Loucy (cell line): ENCODE results near the gene TAF13.

Experiments
- H2AFZ ChIP-seq: fragments of 200-600 bp; sonication (generic); 2 replicates; pipeline ENCODE4 v1.6.0; 2016; ENCODE audit warnings: antibody characterized with exemption, mild to moderate bottlenecking, low read length, moderate library complexity
- H3F3A ChIP-seq: fragments of 200-600 bp; 2 replicates; pipeline ENCODE4 v1.6.0; 2016; ENCODE audit warnings: antibody characterized with exemption, low read depth, mild to moderate bottlenecking
- H3K27me3 ChIP-seq: fragments of 200-600 bp; sonication (generic); 2 replicates; pipeline ENCODE4 v1.6.1; 2014; ENCODE audit warnings: low read length, mild to moderate bottlenecking; ENCODE audit not compliant: insufficient read depth, poor library complexity, severe bottlenecking
- H3K36me3 ChIP-seq: fragments of 200-600 bp; sonication (generic); 2 replicates; pipeline ENCODE4 v1.6.1; 2016; ENCODE audit warnings: low read length; ENCODE audit not compliant: insufficient read depth
- H3K4me1 ChIP-seq: fragments of 200-600 bp; sonication (generic); 2 replicates; pipeline ENCODE4 v1.5.1; 2014; ENCODE audit warnings: low read length, mild to moderate bottlenecking; ENCODE audit not compliant: insufficient read depth, poor library complexity, severe bottlenecking
- H3K4me2 ChIP-seq: fragments of 200-600 bp; sonication (generic); 2 replicates; pipeline ENCODE4 v1.6.0; 2014; ENCODE audit warnings: antibody characterized with exemption, low read length, low read depth, mild to moderate bottlenecking; ENCODE audit not compliant: poor library complexity, severe bottlenecking
- H3K4me3 ChIP-seq: fragments of 200-600 bp; sonication (generic); 2 replicates; pipeline ENCODE4 v1.5.1; 2014; ENCODE audit warnings: low read length, mild to moderate bottlenecking, mixed read lengths; ENCODE audit not compliant: poor library complexity, severe bottlenecking
- H3K79me2 ChIP-seq: fragments of 200-600 bp; sonication (generic); 2 replicates; pipeline ENCODE4 v1.6.1; 2014; ENCODE audit warnings: low read length; ENCODE audit not compliant: insufficient read depth
- H3K9ac ChIP-seq: fragments of 200-600 bp; sonication (generic); 2 replicates; pipeline ENCODE4 v1.6.0; 2014; ENCODE audit warnings: mild to moderate bottlenecking, low read depth, low read length, moderate library complexity; ENCODE audit not compliant: poor library complexity, severe bottlenecking
- H3K9me2 ChIP-seq: fragments of 200-600 bp; sonication (generic); replicated peaks from 2 replicates; pipeline ENCODE4 v1.6.1; 2016; ENCODE audit warnings: low read depth, low read length, mixed read lengths
- H3K9me3 ChIP-seq: fragments of 200-600 bp; sonication (generic); 2 replicates; pipeline ENCODE4 v1.6.1; 2014; ENCODE audit warnings: mild to moderate bottlenecking, antibody characterized with exemption, low read length, low read depth; ENCODE audit not compliant: insufficient read depth
- H4K20me1 ChIP-seq: fragments of 200-600 bp; sonication (generic); 2 replicates; pipeline ENCODE4 v1.6.0; 2014; ENCODE audit warnings: antibody characterized with exemption, low read length, mild to moderate bottlenecking; ENCODE audit not compliant: insufficient read depth, poor library complexity, severe bottlenecking
- EZH2phosphoT487 ChIP-seq: fragments of 200-600 bp; IDR thresholded peaks from 2 replicates; pipeline ENCODE4 v1.6.1; 2018; ENCODE audit warnings: antibody characterized with exemption, mild to moderate bottlenecking, moderate library complexity, borderline replicate concordance
- TF ChIP-seq, protein P1 (sequence below): fragments of 200-600 bp; sonication (generic); conservative IDR thresholded peaks from 2 replicates; pipeline ENCODE4 v1.5.1; 2014; ENCODE audit warnings: mild to moderate bottlenecking, antibody characterized with exemption, low read length

TAF13 gene

DNA sequence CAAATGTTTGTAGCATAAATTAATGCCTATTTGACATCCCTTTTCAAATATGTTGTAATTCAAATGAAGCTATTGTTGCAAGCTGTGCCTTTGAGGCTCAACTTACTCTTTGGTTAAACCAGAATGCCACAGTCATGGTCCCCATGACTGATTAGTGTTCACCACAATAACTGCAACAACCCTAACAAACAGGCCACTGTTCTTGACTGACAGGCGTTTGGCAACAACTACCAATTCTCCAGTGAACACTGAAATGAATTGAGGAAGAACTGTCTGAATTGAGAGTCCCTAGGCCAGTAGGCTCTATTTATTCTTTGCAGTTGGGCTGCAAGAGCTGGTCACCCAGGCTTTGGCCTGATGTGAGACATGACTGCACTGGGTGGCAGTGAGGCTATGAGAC lies 8.1 kb upstream of the TAF13 start:
- Histone ChIP-seq H3K79me2 (no peaks in the 10 kb centered on the region), H3K27me3 (no peaks in the 10 kb centered on the region), H3K9ac (no peak overlapping the region), H3K4me1 (no peaks in the 10 kb centered on the region), H3K9me2 (no peaks in the 10 kb centered on the region), H3F3A (no peaks in the 10 kb centered on the region), H3K4me2 (no peak overlapping the region), H4K20me1 (no peaks in the 10 kb centered on the region), H2AFZ (no peak overlapping the region), H3K4me3 (no peak overlapping the region), H3K36me3 (no peaks in the 10 kb centered on the region), H3K9me3 (no peaks in the 10 kb centered on the region)
- TF ChIP-seq, protein P1, sequence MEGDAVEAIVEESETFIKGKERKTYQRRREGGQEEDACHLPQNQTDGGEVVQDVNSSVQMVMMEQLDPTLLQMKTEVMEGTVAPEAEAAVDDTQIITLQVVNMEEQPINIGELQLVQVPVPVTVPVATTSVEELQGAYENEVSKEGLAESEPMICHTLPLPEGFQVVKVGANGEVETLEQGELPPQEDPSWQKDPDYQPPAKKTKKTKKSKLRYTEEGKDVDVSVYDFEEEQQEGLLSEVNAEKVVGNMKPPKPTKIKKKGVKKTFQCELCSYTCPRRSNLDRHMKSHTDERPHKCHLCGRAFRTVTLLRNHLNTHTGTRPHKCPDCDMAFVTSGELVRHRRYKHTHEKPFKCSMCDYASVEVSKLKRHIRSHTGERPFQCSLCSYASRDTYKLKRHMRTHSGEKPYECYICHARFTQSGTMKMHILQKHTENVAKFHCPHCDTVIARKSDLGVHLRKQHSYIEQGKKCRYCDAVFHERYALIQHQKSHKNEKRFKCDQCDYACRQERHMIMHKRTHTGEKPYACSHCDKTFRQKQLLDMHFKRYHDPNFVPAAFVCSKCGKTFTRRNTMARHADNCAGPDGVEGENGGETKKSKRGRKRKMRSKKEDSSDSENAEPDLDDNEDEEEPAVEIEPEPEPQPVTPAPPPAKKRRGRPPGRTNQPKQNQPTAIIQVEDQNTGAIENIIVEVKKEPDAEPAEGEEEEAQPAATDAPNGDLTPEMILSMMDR: no peak
- no peak for TF ChIP-seq EZH2phosphoT487

DNA sequence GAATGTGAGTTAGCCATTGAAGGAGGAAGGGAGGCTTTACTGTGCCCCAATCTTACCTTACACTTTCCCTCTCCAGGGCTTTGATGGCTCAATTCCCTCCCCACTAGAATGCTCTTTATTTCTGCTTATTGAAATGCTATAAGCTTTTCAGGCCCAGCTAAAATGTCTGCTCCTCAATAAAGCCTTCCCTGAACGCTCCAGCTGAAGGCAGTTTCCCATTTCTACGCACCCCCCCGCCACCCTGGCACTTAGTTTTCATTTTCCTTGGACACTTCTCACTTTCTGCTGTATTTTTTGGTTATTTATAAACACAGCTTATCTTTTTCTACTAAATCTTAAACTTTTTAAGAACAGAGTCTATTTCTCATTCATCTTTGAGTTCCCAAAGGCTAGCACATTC lies 7.7 kb upstream of the TAF13 start:
- Histone ChIP-seq H4K20me1 (no peaks in the 10 kb centered on the region), H3K4me3 (no peak overlapping the region), H3K79me2 (no peaks in the 10 kb centered on the region), H3K9me2 (no peaks in the 10 kb centered on the region), H3K9ac (no peak overlapping the region), H3K27me3 (no peaks in the 10 kb centered on the region), H3K9me3 (no peaks in the 10 kb centered on the region), H3F3A (no peaks in the 10 kb centered on the region), H3K36me3 (no peaks in the 10 kb centered on the region), H2AFZ (no peak overlapping the region; the same call in 1 of the 2 replicates), H3K4me1 (no peaks in the 10 kb centered on the region), H3K4me2 (no peak overlapping the region)
- TF ChIP-seq EZH2phosphoT487: no peak

DNA sequence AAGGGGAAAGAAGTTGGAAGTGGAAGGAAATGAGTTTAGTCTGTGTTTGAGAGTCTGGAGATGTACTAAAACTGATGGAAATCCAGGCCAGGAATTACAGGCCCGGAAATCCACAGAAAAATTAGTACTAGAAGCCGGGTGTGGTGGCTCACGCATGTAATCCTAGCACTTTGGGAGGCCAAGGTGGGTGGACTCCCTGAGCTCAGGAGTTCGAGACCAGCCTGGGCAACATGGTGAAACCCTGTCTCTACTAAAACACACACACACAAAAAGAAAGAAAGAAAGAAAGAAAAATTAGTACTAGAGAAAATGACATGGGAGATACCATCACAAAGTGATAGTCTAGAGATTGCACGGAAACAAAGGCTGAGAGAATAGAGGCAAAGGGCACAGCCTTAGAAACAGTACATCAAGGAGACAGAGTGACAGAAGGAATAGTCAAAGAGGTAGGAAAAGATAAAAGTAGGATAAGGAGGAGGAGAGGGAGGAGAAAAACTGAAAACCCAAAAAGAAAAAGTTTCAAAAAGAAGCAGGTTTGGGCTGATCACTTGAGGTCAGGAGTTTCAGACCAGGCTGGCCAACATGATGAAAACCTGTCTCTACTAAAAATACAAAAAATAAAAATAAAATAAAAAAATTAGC lies 4.8 kb upstream of the TAF13 start:
- Histone ChIP-seq H4K20me1 (no peaks in the 10 kb centered on the region), H3F3A (no peaks in the 10 kb centered on the region), H3K9me3 (no peaks in the 10 kb centered on the region), H3K9ac (no peak overlapping the region), H3K79me2 (peaks cover 2% of the 10 kb centered on the region), H3K27me3 (no peaks in the 10 kb centered on the region), H3K4me3 (no peak overlapping the region), H3K4me1 (peaks cover 4% of the 10 kb centered on the region), H2AFZ (no peak overlapping the region; the same call in 1 of the 2 replicates), H3K36me3 (no peaks in the 10 kb centered on the region), H3K9me2 (no peaks in the 10 kb centered on the region), H3K4me2 (no peak overlapping the region)
- TF ChIP-seq, protein P1: no peak
- no peak for TF ChIP-seq EZH2phosphoT487

DNA sequence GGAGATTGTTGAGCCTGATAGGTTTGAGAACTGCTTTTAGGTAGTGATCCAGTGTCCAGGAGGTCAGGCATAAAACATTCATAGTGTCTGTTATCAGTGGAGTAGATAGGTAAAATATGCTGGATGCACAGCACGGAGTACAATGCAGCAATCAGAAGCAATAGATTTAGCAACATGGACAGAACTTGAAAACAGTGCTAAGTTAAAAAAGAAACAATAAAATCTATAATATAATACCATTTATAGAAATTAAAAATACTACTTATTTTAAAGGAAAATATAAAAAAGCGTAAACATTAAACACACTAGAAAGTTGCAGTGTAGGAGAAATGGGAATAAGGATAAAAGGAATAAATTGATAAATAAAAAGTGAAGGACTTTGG lies 3.4 kb upstream of the TAF13 start:
- no peak for TF ChIP-seq EZH2phosphoT487
- TF ChIP-seq, protein P1: no peak
- peaks cover 7% of the 10 kb centered on the region for H4K20me1 ChIP-seq
- H3K9me3 ChIP-seq: no peaks in the 10 kb centered on the region
- H3K4me1 ChIP-seq: peaks cover 11% of the 10 kb centered on the region
- H2AFZ ChIP-seq: no peak overlapping the region
- H3K9me2 ChIP-seq: no peaks in the 10 kb centered on the region
- no peaks in the 10 kb centered on the region for H3F3A ChIP-seq
- H3K4me2 ChIP-seq: no peak overlapping the region
- peaks cover 13% of the 10 kb centered on the region for H3K79me2 ChIP-seq
- H3K27me3 ChIP-seq: no peaks in the 10 kb centered on the region
- H3K36me3 ChIP-seq: no peaks in the 10 kb centered on the region
- H3K4me3 ChIP-seq: no peak overlapping the region
- no peak overlapping the region for H3K9ac ChIP-seq
